ENCODE data around the gene TJP1.
A peak's percentile ranks its signal among the peaks of the same experiment; 100 is the strongest.
"Not testable (repeated sequence)": the region's sequence is repeated elsewhere in the genome, so short reads cannot be mapped to it uniquely, and the experiment has no call there.

Gene TJP1

DNA sequence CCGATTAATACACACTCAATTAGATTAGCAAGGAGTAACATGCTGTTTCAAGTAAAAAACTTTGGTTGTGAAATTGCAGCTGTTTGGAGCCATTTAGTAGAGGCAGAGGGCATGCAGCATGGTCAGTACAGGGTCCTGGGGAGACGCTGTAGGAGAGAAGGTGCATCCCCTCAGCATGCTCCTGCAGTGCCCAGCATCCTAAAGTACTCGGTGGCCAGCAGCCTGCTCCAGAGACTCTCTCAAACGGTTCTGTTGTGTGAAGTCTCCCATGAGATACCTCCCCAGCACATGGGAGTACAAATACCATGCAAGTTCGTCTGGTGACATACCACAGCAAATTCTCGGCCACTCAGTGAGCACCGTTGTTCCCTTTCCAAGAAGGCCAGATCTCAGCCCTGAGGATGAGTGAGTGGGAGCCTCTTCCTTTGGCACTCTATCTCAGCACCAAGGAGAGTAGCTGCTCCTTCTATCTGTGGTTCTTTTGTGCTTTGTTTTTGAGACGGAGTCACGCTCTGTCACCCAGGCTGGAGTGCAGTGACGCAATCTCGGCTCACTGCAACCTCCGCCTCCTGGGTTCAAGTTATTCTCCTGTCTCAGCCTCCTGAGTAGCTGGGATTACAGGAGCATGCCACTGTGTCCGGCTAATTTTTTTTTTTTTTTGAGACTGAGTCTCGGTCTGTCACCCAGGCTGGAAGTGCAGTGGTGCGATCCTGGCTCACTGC lies 72.7 kb downstream of the TJP1 start:
- no peak for DNase-seq

DNA sequence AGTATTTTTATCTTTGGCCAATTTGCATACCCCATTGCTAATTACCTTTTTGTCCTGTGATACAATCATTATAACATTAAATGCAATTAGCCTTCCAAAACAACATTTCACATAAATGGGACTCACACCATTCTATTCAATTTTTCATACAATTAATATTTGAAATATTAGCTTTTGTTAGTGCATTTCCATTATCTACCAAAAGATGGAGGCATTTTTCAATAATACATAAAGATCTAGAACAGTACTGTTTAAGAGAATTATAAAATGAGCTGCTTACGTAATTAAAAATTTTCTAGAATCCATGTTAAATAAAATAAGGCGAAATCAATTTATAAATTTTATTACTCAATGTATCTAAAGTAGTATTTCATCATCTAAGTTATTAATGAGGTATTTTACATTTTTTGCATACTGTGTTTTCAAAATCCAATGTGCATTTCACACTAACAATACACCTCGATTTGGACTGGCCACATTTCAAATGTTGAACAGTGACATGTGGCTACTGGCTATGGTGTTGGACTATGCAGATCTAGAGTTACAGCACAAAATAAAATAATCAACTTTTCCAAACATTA lies 74.3 kb downstream of the TJP1 start:
- no peak for DNase-seq

DNA sequence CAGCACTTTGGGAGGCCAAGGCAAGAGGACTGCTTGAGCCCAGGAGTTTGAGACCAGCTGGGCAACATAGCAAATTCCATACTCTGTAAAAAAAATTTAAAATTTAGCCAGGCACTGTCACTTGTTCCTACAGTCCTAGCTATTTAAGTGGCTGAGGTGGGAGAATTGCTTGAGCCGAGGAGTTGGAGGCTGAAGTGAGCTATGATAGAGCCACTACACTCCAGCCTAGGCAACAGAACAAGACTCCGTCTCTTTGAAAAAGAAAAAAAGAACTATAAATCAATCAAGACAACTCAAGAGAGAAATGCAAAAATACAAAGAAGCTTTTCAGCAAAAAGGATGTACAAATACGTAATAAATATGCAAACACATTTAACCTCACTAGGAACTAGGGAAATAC lies 78.8 kb downstream of the TJP1 start:
- no peak for DNase-seq

DNA sequence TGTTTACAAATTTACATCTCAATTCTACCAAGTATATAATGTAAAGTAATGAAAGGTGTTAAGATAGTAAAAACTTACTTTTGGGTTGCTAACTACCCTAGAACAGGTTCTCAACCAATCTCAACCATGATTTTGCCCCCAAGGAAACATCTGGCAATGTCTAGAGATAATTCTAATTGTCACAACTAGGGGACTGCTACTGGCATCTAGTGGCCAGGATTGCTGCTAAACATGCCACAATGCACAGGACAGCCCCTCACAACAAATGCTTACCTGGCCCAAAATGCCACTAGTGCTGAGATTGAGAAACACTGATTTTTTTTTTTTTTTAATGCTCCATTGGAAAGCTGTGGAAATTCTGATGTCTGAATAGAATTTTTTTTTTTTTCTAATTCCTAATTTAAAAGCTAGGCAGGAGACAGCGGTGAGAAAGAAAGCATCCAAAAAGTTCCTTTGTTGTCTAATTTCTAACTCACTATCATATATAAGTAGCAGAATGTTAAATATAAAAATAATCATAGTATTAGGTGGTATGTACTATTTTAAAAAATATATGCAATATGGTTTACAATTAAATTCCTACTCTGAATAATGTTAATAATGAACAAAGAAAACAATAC lies 81.5 kb downstream of the TJP1 start:
- no peak for DNase-seq

DNA sequence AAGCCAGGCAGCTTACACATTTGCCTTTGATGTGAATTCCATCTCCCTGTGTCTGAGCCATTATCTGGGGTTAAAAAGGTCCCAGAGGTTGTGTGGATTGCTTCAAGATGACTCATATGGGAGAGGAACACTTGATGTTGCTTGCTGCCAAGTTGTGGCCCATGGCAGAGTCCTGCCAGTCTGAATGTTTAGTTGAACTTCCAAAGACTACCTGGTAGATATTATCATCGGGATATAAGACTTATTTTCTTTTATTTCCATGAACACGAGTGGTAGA lies 85.6 kb downstream of the TJP1 start:
- DNase-seq, result no peak

DNA sequence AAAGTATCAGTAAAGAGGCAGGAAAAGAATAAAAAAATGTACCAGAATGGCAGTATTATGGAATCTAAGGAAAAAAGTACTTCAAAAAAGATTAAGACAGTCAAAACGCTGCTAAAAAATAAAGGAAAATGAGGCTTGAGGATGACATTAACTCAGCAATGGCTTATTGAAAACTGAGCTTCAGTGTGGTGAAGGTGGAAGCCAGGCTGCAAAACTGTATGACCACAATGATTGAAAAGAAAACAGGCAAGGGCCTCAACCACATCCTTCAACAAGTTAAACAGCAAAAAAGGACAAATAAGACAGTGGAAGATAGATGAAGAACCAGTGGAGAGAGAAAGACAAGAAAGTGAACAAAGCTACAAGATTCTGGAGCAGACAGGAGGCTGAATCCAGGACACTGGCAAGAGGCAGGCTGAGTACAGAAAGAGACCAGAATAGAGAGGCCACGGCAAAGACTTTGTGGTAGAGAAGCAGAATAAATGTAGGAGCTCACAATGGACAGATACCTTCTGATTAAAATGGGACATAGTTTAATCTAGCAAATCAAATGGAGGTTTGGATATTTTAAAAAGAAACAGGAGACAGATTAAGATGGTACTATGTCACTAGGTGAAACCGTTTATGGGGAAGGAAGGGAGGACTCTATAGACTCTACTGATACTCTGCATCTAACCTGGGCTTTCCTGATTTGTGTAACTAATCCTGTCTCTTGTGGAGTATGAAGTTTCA lies 86.1 kb downstream of the TJP1 start:
- DNase-seq, result no peak

DNA sequence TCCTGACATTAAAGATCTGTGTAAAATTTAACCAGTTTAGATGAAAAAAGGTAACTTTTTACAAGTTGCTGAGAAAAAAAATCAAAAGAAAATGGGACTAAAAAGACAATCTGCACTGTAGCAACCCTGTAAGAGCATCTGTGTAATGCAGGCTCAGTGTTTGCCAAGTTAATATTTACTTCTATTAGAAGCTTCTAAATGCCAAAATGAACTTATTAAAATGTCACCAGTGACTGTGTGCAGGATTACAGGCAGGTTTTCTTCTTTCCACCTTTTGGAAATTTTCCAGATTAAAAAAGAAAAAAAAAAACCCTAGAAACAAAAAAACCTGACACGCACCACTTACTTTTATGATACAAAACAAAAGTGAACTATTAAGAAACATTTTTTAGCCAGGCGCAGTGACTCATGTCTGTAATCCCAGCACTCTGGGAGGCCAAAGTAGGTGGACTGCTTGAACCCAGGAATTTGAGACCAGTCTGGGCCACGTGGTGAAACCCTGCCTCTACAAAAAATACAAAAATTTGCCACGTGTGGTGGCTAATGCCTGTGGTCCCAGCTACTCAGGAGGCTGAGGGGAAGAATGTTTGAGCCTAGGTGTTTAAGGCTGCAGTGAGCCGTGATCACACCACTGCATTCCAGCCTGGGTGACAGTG lies 87.2 kb downstream of the TJP1 start:
- no peak for DNase-seq

DNA sequence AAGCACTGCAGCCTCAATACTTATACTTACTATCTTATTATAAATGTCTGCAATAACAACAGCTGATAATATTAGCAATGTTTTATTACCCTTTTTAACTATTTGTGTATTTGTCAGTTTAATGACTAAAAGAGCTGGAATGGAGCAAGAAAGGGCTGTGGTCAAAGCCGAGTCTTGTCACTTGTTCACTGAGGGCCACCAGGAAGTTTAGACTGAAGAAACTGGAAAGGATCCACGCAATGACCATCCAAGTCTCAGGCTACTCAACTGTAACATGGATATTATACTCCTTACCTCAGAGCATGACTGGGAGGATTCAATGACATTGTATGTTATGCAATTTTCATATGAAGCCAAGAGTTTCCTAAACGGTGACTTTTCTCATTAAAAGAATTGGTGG lies 90.4 kb downstream of the TJP1 start:
- DNase-seq, result no peak

DNA sequence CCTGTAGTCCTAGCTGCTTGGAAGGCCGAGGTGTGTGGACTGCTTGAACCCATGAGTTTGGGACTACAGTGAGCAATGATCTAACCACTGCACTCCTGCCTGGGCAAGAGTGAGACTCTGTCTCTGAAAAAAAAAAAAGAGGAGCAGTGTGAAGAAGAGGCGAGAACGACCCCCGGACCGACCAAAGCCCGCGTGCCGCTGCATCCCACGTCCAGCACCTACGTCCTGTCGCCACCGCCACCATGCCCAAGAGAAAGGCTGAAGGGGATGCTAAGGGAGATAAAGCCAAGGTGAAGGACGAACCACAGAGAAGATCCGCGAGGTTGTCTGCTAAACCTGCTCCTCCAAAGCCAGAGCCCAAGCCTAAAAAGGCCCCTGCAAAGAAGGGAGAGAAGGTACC lies 91.8 kb downstream of the TJP1 start:
- not testable (repeated sequence) for DNase-seq

DNA sequence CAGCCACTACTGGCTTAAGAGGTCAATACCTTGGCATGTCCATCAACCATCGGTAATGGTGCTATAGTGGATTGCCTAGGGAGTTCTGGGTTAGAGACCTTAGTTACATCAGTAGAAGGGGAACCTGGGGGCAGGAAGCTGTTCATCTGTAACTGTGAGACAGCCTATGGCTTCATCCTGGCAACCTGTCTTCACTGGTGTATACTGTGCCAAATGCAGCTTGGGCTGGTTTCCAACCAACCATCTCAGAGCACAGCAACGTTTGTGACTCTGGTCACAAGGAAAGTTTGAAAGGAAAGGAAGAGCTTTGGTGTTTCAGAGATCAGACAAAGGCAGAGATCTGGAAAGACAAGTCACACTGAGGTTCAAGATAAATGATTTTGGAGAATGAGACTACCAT lies 93.8 kb downstream of the TJP1 start:
- no peak for DNase-seq

DNA sequence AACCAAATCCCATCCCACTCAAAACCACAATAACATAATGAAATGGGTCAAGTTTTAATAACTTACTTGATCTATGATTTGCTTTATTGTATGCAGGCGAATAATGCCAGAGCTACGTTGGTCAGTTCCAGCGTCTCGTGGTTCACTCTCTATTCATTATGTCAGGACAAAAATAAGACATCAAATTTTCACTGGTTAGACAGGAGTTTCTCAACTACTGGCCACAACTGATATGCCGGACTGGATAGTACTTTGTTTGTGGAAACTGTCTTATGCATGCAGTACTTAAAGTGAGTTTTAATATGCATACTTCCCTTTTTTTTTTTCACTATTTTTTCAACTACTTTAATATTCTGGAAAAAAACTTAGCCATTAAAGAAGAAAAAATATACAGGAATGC lies 94.4 kb downstream of the TJP1 start:
- DNase-seq, result no peak

DNA sequence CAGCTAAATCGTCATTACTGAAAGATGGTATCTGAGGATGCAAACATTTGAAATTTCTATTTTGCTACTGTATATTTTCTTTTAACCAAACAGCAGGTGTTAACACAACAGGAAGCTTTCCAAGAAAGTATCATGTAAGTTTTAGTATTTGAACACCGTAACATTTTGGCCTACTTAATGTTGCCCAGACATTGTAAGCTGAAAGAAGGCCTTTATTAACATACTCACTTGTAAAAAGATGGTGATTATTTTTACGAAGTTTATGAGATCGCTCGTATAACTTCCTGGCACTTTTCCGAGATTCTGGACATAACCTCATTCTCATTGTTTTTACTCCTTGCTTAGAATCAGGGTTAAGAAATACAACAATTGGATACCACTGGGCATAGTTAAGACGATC lies 95.7 kb downstream of the TJP1 start:
- DNase-seq, result no peak

DNA sequence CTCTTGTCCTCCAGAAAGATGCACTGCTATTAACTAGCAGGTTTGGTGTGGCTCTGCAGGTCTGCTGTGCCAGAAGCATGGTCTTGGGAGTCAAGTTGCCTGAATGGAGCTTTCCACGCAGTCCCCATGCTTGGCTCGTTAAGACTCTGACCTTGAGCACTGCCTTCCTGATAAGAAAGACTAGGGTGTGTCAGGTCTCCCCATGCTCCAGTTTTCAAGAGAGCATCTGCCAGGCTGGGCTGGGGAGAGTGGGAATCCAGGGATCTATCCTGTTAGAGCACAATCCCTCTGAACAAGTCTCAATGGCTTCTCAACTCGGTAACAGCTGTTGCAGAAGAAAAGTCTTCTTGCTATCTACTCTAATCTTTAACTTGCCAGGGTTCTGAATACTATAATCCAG lies 98.2 kb downstream of the TJP1 start:
- DNase-seq, result no peak

DNA sequence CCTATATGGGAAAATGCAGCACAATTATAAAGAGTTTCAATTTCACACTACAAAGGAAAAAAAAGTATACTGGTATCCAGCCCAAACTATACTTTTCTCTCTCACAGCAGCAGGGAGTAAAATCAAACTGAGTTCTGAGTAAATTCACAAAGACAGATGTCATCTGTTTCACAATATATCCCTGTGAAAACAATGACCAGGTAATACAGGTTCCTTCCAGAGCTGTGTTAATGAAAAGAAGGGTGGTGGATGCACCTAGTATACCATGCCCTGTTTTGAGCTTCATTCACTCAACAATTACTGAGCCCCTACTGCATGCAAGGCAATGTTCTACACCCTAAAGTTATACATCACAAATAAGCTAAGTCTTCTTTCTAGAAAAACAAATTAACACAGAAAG lies 108.5 kb downstream of the TJP1 start:
- DNase-seq, result no peak

DNA sequence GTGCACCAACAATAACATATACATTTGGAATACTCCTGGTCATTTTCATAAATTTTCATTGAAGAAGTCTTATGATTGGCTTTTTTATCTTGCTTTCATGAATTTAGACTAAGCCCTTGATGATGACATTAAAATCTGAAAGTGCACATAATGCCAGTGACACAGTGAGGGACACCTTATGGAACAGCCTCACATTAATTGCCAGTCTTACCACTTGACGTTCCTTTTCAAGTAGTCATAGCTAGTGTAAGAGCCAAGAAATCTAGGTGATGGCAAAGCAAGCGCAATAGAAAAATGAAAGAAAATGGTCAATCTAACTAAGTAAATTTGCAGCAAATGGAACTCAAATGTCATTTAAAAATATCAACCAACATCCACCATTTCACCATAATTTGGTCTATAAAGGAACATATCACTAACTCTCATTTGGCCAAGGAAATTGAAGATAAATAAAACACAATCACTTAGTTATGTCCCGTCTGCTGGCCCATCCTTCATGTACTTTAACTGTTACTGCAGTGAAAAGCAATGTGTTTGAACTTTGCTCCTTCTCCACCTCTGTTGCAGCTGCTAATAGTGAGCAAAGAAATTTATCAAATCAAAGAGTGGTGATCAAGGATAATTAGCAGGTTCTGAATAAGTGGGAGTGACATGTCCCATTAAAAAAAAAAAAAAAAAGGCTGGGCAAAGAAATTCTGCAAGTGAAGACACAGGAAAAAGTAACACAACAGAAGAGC lies 110.0 kb downstream of the TJP1 start:
- DNase-seq, result no peak

DNA sequence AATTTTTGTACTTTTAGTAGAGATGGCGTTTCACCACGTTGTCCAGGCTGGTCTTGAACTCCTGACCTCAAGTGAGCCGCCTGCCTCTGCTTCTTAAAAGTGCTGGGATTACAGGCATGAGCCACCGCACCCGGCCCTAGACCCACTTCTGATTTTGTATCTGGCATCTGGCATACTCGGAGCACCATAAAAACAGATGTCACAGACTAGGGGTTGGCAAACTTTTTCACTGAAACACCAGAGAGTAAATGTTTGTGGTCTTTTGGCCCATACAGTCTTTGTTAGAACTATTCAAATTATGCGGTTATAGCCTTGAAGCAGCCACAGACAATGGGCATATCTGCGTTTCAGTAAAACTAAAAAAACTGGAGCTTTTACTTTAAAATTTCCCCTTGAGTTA lies 110.7 kb downstream of the TJP1 start:
- DNase-seq, result no peak

DNA sequence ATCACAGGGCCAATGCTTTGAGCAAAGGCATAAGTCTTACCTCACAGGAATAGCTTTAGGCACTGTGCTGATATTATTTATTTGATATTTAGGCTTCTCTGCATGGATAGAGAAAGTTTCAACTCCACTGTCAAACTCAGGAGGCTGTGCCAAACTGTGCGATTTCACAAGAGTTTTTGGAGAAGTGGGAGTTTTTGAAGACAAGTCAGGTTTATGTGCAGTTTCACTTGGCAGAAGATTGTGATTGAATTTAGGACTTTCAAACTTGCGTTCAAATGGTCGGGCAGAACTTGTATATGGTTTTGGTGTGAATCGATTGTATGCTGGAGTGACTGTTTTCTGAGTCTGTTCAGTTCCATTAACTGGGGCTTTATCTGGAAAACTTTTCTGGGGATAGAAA lies 113.7 kb downstream of the TJP1 start:
- DNase-seq, result no peak

DNA sequence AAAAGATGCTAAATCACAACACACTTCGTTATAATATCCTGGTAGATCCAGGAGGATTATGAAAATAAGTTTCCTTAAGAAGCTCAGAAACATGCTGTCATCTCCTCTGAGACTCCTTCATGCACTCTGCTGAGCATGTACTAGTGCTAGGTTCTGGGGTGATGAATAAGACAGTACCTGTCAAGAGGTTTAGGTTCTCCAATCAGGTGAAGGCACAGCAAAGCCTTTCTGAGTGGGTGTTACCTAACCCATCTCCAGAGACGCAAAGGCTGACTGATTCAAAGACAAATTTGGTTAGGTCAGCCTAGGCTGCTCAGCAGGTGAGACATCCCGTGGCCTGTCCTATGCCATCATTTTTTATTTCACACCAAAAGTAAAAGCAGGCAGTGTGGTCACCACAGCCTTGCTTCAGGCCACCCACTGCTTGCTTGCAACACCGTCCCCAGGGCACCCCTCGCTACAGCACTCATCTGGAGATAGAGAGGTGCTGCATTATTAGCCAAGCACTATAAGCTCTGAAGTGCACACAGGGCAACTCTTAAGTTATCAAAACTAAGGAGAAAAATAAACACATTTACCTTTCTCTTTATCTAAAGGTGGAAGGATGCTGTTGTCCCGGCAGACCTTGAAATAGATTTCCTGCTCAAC lies 117.2 kb downstream of the TJP1 start:
- DNase-seq, result no peak

DNA sequence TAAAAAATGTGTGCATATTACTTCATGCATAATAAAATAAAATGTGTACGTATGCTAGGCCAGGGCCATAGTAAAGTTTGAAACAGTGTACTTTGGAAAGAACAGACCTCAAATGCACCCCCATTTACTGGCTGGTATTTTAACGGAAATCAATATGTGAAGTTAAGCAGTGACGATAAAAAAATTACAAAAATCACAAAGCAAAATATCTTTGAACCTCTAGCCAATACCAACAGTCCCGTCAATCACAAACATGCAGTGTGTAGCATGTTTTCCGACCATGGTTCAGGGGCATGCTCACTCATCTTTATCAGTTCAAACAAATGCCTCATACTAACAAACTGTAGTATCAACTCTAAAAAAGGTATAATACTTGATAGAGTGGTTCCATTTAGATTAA lies 121.1 kb downstream of the TJP1 start:
- no peak for DNase-seq

DNA sequence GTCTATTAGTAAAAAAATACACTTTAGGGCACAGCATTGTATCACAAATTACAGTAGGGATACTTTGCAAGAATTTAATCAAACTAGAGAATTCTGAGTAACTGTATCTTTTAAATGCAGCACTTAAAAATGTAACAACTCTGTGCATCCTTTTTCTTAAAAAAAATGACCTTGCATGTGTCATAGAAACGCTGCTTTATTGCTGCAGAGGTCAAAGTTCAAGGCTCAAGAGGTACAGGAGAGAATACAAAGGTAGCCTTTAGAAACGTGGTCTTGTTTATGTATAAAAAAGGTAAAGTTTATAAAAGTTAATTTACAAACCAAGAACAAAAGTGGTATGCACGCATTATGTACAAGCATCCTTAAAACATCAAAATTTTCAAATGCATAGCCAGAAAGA lies 122.0 kb downstream of the TJP1 start:
- no peak for DNase-seq

DNA sequence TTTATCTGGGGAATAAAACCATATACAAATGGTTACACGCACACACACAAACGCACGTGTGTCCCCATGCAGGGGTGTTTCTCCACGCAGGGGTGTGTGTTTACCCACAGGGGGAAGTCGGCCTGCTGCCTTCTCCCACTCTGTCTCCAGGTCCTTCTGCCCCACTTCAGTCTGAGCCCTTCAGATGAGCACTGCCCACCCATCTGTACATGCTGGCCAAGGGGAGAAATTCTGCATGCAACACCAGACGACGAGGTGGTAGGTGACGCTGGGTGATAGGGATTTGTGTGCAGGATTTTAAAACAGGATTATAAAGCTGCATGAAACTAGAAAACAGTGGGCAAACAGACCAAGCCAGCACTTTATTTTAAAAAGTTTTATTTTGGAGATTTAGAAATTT lies 122.5 kb downstream of the TJP1 start:
- no peak for DNase-seq

DNA sequence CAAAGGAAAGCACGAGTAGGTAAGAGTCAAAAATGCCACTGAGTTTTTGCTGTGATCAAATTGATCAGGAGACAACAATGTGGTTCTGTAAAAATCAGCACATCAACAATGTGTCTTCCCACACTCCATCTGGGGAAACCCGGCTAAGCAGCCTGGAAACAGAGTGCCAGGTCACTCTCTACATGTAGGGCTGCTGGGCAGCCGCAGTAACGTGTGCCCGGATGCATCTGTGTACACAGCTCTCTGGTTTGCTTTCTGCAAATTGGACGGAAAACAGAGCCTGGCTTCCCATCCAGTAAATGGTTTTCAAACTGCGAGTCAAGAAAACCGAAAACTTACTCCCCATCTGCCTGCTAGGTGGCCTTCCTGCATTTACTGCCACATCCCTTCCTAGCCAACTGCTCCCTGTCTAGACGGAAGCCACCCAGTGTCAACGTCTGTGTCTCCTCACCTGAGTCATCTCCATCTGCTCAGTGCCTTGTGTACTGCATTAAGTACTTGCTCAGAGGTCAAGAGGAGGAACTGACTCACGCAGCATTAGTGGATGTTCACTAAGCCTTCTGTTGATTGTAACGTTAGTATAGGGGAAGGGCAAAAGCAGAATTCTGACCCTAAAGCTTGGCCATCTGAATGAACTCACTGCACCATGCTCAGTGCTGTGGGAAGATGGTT lies 124.1 kb downstream of the TJP1 start:
- peak; percentile 64 for DNase-seq
